DND-41 (cell line): ENCODE measurements around the gene SMC5.

ENCODE experiments used
- EZH2 ChIP-seq: IDR thresholded peaks from 3 replicates; pipeline ENCODE4 v1.6.1; 2012; ENCODE audit warnings: borderline replicate concordance, low read depth, mild to moderate bottlenecking, moderate library complexity, low read length, inconsistent platforms; ENCODE audit not compliant: severe bottlenecking
- TF ChIP-seq, protein P1 (sequence below): IDR thresholded peaks from 2 replicates; pipeline ENCODE4 v1.5.1; 2012; ENCODE audit warnings: borderline replicate concordance, low read length, moderate library complexity, mild to moderate bottlenecking; ENCODE audit not compliant: poor library complexity, severe bottlenecking; ENCODE audit errors: extremely low read depth

DNA sequence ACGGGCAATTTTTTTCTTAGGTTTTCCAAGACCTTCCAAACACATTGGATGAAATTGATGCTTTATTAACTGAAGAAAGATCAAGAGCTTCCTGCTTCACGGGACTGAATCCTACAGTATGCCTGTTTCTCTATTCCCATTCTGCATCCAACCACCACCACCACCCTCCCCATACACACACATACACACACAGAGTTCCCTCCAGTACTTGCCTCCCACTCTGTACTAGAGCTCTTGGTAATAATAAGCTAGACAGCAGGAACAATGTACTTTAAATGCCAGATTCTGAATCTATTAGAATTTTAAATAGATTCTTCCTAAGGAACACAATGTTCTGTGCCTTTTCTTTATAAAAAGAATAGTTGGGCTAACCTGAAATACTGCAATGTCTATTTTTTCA is 88.3 kb downstream of the SMC5 start:
- TF ChIP-seq, protein P1, sequence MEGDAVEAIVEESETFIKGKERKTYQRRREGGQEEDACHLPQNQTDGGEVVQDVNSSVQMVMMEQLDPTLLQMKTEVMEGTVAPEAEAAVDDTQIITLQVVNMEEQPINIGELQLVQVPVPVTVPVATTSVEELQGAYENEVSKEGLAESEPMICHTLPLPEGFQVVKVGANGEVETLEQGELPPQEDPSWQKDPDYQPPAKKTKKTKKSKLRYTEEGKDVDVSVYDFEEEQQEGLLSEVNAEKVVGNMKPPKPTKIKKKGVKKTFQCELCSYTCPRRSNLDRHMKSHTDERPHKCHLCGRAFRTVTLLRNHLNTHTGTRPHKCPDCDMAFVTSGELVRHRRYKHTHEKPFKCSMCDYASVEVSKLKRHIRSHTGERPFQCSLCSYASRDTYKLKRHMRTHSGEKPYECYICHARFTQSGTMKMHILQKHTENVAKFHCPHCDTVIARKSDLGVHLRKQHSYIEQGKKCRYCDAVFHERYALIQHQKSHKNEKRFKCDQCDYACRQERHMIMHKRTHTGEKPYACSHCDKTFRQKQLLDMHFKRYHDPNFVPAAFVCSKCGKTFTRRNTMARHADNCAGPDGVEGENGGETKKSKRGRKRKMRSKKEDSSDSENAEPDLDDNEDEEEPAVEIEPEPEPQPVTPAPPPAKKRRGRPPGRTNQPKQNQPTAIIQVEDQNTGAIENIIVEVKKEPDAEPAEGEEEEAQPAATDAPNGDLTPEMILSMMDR: no peak
- TF ChIP-seq EZH2: no peak
